ENCODE data around the gene PLEKHA8.

DNA sequence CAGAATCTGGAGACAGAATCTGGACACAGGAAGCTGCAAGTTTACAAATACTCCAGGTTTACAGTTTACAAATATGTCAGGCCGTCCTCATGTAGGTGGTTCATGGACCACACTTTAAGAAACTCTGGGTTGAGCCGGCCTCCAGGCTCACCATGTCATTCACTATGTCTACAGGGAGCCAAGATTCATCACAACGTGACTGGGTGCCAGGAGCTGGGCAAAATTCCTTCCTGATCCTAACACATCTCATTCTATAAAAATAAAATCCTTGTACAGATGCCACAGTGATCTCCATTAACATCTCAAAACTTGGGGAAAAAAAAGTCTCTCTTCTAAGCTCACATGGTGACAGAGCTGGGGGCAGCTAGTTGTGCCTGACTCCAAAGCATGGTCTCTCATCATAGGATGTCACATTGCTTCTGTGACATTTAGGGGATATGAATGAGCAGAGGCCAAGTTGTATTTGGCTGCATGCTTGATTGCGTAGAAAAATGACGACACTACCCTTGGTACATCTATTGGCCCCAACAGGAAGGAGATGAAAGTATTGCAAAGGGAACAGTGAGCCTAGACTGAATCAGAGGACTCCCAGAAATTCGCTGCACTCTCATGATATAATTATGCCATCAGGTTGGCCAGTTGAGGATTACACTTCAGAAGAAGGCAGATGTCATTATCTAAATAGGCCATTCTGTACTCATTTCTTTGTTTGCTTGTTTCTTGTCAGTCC is 142.4 kb downstream of the PLEKHA8 start:
- TF ChIP-seq EZH2 (IDR thresholded peaks at IDR 0.05) (no peak), POLR2AphosphoS5 (IDR thresholded peaks at IDR 0.05; ENCODE audit: borderline replicate concordance, low read depth, low read length) (no peak), FOXP2 (optimal IDR thresholded peaks at IDR 0.05; ENCODE audit: control extremely low read depth, extremely low read length, insufficient read depth) (no peak)
